Uterus (tissue), 2 donors: ENCODE measurements around the gene CCDC120.

ENCODE experiments used
- CTCF ChIP-seq, 4 experiments: fragments of 200-600 bp in 2 of 4; fragments of 450-650 bp in 2 of 4; sonication (generic) in 2 of 4; IDR thresholded peaks; one replicate each; pipeline ENCODE4 v1.5.1; 2016 to 2019; ENCODE audit warnings: antibody characterized with exemption in 4 of 4, mild to moderate bottlenecking in 2 of 4, moderate library complexity in 1 of 4
- POLR2A ChIP-seq, 2 donors: fragments of 450-650 bp; IDR thresholded peaks; one replicate each; pipeline ENCODE4 v1.6.1; 2016; ENCODE audit warnings: antibody characterized with exemption in 2 of 2, mild to moderate bottlenecking in 1 of 2, moderate library complexity in 1 of 2

DNA sequence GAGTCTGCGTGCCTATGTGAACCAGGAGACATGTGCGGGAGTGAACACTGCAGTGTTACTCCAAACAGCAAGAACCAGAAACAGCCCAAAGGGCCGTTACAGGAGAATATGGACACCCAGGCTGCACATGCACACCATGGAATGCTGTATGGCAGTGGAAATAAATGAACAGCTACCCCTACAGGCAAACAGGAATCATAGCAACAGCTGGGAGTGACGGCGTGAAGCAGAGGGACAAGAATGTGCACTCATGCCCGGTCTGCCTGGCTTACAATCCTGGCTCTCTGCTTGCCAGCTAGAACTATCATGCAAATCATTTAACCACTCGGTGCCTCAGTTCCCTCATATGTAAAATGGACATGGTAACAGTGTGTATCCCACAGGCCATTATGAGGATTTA, 48.1 kb downstream of the CCDC120 start:
- TF ChIP-seq POLR2A (IDR thresholded peaks at IDR 0.05): no peak
- no peak for TF ChIP-seq CTCF (IDR thresholded peaks at IDR 0.05)
